Activated T-cell treated with anti-CD3 and anti-CD28 coated beads for 4 hours (primary cell): ENCODE results near the gene TJP3.

Source experiments
- DNase-seq: peaks from one replicate; pipeline ENCODE4 v3.0.0-alpha.2; 2020

Gene TJP3

GRCh38 chr19:3785938-3786824 lies 78.0 kb downstream of the TJP3 start, which contains the start of gene MATK:
TSS of gene MATK (minus strand) at chr19:3786381. CDS start at chr19:3785135, 1,246 bp downstream.
- DNase-seq: no peak

DNA sequence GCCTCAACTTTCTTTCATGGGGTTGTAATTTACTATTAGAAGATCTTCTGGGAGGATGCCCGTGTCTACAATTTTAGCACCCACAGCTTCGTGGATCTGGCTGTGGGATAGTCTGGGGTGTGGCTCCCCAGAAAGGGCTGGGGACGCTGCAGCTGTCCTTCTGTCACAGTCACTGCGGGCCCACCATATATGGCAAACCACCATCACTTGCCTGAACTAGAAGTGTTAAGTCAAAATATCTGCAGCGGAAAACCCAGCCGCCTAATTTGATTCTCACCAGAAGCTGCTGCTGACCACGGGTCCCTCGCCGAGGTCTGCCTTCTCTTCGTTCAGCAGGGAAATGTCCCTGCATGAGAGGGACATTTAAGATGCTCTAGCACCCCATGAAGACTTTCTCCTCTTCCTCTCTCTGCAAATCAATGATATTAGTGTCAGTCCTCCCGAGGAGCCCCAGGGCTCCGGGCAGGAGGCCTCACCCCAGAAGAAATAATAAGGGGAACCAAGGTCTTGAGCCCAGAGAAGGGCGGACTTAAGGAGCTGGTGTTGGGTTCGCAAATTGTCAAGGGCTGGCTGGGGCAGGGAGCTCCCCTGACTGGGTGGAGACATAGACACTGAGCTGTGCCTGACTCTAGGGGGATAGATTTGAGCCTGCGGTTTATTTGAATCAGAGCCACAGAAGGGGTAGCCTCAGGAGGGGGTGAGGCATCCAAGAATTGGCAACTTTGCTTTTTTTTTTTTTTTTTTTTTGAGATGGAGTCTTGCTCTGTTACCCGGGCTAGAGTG lies 81.0 kb downstream of the TJP3 start:
- DNase-seq: no peak

DNA sequence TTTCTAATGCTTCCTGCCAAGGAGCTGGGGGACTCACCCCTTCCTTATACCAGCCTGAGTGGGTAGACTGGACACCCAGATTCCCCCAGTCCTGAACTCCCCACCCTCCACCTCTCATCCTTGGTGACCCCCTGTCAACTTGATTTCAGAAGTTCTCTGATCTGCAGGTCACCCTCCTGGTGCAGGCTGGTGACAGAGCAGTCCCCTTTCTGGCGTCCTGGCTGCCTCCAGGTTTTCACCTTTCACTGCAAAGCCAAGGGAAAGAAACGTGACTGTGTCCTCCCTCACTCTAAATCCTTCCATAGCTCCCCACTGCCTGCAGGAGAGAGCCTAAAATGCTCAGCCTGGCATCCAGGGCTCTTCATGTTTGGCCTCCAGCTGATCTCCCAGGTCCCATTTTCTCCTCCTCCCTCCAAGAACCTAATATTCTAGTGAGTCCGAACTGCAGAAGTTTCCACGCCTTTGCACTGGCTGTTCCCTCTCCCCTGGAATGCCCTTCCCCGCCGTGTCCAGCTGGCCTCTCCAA lies 82.1 kb downstream of the TJP3 start:
- no peak for DNase-seq

DNA sequence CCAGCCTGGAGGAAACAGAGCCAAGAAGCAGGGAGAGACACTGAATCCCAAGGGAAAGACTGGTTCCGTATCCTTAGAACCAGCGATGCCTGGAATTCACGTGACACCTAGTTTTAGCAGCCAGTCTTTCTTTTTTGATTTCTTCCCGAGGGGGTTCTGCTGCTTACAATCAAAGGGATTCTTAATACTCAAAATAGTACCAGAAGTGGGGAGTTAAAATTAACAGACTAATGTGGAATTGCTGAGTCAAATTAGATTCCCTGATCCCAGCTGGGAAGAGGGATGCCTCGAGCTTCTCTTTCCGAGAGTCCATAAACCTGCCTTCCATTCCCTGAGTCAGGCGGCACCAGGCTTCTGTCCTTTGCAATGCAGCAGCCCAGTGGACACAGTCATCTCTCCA lies 82.8 kb downstream of the TJP3 start:
- DNase-seq: no peak

DNA sequence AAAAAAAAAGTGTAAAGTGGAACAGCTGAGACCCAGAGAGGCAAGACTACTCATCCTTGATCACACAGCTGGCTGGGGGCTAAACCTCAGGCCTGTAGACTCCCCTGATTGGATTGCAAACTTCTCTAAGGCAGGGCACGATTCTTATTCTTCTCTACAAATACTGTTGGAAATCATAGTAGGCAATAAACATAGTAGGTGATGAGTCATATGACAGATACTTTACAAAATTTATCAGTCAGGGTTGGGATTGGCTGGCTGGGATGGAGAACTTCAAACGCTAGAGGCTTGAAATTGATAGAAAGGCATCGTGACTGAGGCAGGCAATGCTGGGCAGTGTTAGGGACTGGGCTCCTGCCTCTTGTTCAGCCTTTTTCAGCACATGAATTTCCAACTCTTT lies 83.9 kb downstream of the TJP3 start:
- no peak for DNase-seq

DNA sequence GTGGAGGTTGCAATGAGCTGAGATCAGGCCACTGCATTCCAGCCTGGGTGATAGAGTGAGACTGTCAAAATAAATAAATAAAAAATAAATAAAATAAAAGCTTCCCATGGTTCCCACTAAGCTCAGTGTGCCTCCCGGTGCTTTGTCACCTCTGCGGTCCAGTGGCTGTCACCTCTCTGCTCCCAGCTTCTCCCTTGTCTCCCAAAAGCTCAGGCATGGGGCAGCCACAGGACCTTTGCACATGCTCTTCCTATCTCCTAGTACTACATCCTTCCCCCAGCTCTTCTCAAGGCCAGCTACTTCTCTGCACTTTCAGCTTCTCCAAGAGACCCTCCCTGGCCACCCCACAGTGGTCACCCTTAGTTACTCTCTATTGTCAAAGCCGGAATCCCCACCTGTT lies 85.6 kb downstream of the TJP3 start:
- no peak for DNase-seq

GRCh38 chr19:3796358-3796757 lies 88.2 kb downstream of the TJP3 start:
- DNase-seq: no peak

DNA sequence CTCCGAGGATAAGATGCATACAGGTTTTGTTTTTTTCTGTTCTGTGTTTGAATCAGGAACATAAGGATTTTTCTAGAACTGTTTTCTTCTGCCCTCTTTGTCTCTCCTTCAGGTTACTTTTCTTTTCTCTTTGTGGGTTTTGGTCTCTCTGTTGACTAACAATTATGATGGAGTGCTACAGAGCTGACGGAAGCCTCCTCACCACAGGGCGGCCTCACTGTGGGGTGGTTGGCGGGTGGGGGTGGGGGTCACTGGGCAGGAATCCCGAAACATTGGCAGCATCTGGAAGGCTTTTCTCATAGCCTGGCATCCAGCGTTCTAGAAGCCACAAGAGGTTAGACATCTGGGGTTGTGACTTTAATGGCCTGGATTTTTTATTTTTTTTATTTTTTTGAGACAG lies 90.0 kb downstream of the TJP3 start:
- DNase-seq: no peak
